Erythroblast (primary cell): ENCODE data around the gene FBXW7.

Experiments used
- DNase-seq, 2 experiments: peaks; one replicate each; lab custom pipeline; 2025; lab: John Stamatoyannopoulos, UW
- GATA1 ChIP-seq: IDR thresholded peaks from 2 replicates; pipeline ENCODE4 v1.6.1; 2011; ENCODE audit warnings: low read depth, mild to moderate bottlenecking, control low read depth, low read length, moderate library complexity
- POLR2A ChIP-seq: IDR thresholded peaks from 2 replicates; pipeline ENCODE4 v1.6.1; 2011; ENCODE audit warnings: mild to moderate bottlenecking, low read length

The FBXW7 gene

GRCh38 chr4:152535903-152536544 lies at the start of gene FBXW7:
TSS of gene FBXW7 (minus strand) at chr4:152536092. CDS start at chr4:152411803, 124,289 bp downstream.
- TF ChIP-seq GATA1 (no peak), POLR2A (peak; percentile 93)
- peak; percentile 99 to 100 for DNase-seq

GRCh38 chr4:152585023-152585441 lies 49.1 kb upstream of the FBXW7 start:
- TF ChIP-seq POLR2A (no peak), GATA1 (no peak)
- DNase-seq, result no peak

GRCh38 chr4:152581536-152582160 lies 45.8 kb upstream of the FBXW7 start:
- peak; percentile 30 to 31 for DNase-seq

GRCh38 chr4:152579916-152580315 lies 44.0 kb upstream of the FBXW7 start:
- DNase-seq, result peak; percentile 36 to 62
- TF ChIP-seq GATA1 (no peak), POLR2A (no peak)

More at GRCh38 chr4:152581536-152582160, 45.8 kb upstream of the FBXW7 start:
- TF ChIP-seq GATA1 (no peak), POLR2A (no peak)

GRCh38 chr4:152579107-152579764 lies 43.3 kb upstream of the FBXW7 start:
- DNase-seq, result no peak
- TF ChIP-seq GATA1 (no peak), POLR2A (no peak)

- DNase-seq, result no peak
- TF ChIP-seq POLR2A, result no peak
- TF ChIP-seq GATA1, result no peak
These were observed 42.8 kb upstream of the FBXW7 start for GRCh38 chr4:152578670-152579069.

- peak; percentile 65 to 80 for DNase-seq
These were observed 42.0 kb upstream of the FBXW7 start for GRCh38 chr4:152577708-152578396.

GRCh38 chr4:152575533-152575932 lies 39.6 kb upstream of the FBXW7 start:
- no peak for DNase-seq
- no peak for TF ChIP-seq POLR2A
- TF ChIP-seq GATA1, result no peak

More at GRCh38 chr4:152577708-152578396, 42.0 kb upstream of the FBXW7 start:
- no peak for TF ChIP-seq POLR2A
- no peak for TF ChIP-seq GATA1

- TF ChIP-seq GATA1, result no peak
- no peak for TF ChIP-seq POLR2A
- no peak for DNase-seq
These were observed 38.0 kb upstream of the FBXW7 start for GRCh38 chr4:152573861-152574260.

GRCh38 chr4:152572417-152573086 lies 36.7 kb upstream of the FBXW7 start:
- peak; percentile 7 to 32 for DNase-seq
- no peak for TF ChIP-seq GATA1
- no peak for TF ChIP-seq POLR2A

GRCh38 chr4:152571770-152572169 lies 35.9 kb upstream of the FBXW7 start:
- no peak for DNase-seq
- TF ChIP-seq GATA1 (no peak), POLR2A (no peak)

- DNase-seq, result no peak
- TF ChIP-seq POLR2A (no peak), GATA1 (no peak)
These were observed 35.4 kb upstream of the FBXW7 start for GRCh38 chr4:152571296-152571695.

- TF ChIP-seq GATA1, result no peak
- TF ChIP-seq POLR2A, result no peak
- DNase-seq, result no peak
These were observed 29.4 kb upstream of the FBXW7 start for GRCh38 chr4:152565333-152565732.
